Parathyroid adenoma (tissue), 2 donors: ENCODE measurements around the gene TSEN2.
A peak's percentile ranks its signal among the peaks of the same experiment; 100 is the strongest.
"Not testable (repeated sequence)": the region's sequence is repeated elsewhere in the genome, so short reads cannot be mapped to it uniquely, and the experiment has no call there.

Experiments
- H2AFZ ChIP-seq: fragments of 300-600 bp; sonication (generic); one replicate; pipeline ENCODE4 v1.7.0; 2017; ENCODE audit warnings: antibody characterized with exemption, mild to moderate bottlenecking
- H3K27ac ChIP-seq: fragments of 300-600 bp; sonication (generic); one replicate; pipeline ENCODE4 v1.7.0; 2017
- H3K27me3 ChIP-seq: fragments of 300-600 bp; sonication (generic); one replicate; pipeline ENCODE4 v1.7.0; 2017; ENCODE audit warnings: low read length; ENCODE audit not compliant: control insufficient read depth, insufficient read depth
- H3K36me3 ChIP-seq: fragments of 300-600 bp; sonication (generic); one replicate; pipeline ENCODE4 v1.7.0; 2017; ENCODE audit warnings: low read length; ENCODE audit not compliant: control insufficient read depth, insufficient read depth
- H3K4me1 ChIP-seq: fragments of 300-600 bp; sonication (generic); one replicate; pipeline ENCODE4 v1.7.0; 2017; ENCODE audit warnings: control low read depth
- H3K4me2 ChIP-seq: fragments of 300-600 bp; sonication (generic); one replicate; pipeline ENCODE4 v1.7.0; 2017; ENCODE audit warnings: low read length
- H3K4me3 ChIP-seq: fragments of 300-600 bp; sonication (generic); one replicate; pipeline ENCODE4 v1.7.0; 2017; ENCODE audit warnings: low read depth, low read length
- H3K79me2 ChIP-seq: fragments of 300-600 bp; sonication (generic); one replicate; pipeline ENCODE4 v1.7.0; 2017; ENCODE audit warnings: control low read depth
- H3K9ac ChIP-seq: fragments of 300-600 bp; sonication (generic); one replicate; pipeline ENCODE4 v1.7.0; 2017; ENCODE audit warnings: mild to moderate bottlenecking
- H3K9me3 ChIP-seq: fragments of 300-600 bp; sonication (generic); one replicate; pipeline ENCODE4 v1.7.0; 2017; ENCODE audit warnings: low read length; ENCODE audit not compliant: control insufficient read depth
- CTCF ChIP-seq: fragments of 300-600 bp; sonication (generic); IDR thresholded peaks from one replicate; pipeline ENCODE4 v1.7.0; 2017; ENCODE audit warnings: antibody characterized with exemption, mild to moderate bottlenecking
- donor health status: primary hyperparathyroidism.

The TSEN2 gene

DNA sequence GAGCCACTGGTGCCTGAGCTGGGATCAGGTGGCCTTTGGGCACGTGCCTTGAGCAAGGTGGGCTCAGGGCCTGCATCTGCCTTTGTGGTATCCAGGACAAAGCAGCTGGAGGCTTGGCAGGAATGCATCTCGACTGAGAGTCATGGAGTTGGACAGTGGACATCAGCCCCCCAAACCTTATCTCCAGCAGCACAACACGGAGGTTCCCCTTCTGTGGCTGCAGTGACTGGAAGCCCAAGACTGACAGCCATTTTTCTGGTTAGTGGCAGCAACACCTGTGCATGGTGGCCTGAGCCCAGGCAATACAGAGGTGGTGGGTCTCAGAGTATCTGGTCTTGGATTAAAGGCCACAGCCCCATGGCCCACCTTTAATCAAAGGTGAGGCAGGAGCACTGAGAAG lies 27.8 kb upstream of the TSEN2 start:
- Histone ChIP-seq H3K36me3 (no peaks in the 10 kb centered on the region), H3K79me2 (no peaks in the 10 kb centered on the region), H3K4me1 (peaks cover 4% of the 10 kb centered on the region)

DNA sequence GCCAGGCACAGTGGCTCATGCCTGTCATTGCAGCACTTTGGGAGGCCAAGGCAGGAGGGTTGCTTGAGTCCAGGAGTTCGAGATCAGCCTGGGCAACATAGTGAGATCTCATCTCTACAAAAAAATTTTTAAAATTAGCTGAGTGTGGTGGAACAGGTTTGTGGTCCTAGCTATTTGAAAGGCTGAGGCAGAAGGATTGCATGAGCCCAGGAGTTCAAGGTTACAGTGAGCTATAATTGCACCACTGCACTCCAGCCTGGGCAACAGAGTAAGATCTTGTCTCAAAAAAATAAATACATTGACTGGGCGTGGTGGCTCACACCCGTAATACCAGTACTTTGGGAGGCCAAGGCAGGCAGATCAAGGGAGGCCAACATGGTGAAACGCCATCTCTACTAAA lies 26.9 kb upstream of the TSEN2 start:
- not testable (repeated sequence) for H3K27me3 ChIP-seq, H3K4me1 ChIP-seq, H2AFZ ChIP-seq, H3K4me2 ChIP-seq, H3K36me3 ChIP-seq, H3K4me3 ChIP-seq, H3K27ac ChIP-seq, H3K9ac ChIP-seq, H3K79me2 ChIP-seq, H3K9me3 ChIP-seq

More for the DNA sequence above, 27.8 kb upstream of the TSEN2 start:
- no peak for TF ChIP-seq CTCF
- Histone ChIP-seq H3K4me3 (no peak overlapping the region), H3K9ac (no peak overlapping the region), H3K27ac (no peak overlapping the region), H2AFZ (no peak overlapping the region), H3K9me3 (no peaks in the 10 kb centered on the region), H3K27me3 (no peaks in the 10 kb centered on the region), H3K4me2 (no peak overlapping the region)

DNA sequence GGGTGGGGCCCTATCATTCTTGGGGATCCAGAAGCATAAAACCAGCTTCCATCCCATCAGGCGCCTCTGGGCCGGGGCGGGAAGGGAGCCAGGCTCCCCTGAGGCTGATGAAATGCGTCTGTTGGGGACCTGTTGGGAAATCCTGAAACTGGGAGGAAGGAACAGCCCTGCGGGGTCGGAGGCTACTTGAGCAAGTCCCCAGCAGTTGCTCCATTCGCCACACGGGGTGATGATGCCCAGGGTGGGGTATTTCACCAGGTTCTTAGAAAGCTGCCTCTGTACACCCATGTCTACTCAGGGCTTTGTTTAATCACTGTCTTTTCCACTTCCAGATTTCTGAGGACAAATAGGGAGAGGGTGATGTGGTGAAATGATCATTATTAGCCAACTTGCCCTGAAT lies 25.4 kb upstream of the TSEN2 start:
- Histone ChIP-seq H3K4me2 (no peak overlapping the region), H3K36me3 (no peaks in the 10 kb centered on the region), H3K4me3 (no peak overlapping the region), H3K4me1 (peaks cover 4% of the 10 kb centered on the region), H3K9me3 (no peaks in the 10 kb centered on the region), H3K27me3 (no peaks in the 10 kb centered on the region), H3K79me2 (no peaks in the 10 kb centered on the region), H3K9ac (no peak overlapping the region), H3K27ac (no peak overlapping the region), H2AFZ (no peak overlapping the region)
- no peak for TF ChIP-seq CTCF

GRCh38 chr3:12460127-12460526 lies 24.2 kb upstream of the TSEN2 start:
- TF ChIP-seq CTCF, result no peak
- H3K27ac ChIP-seq, result no peak overlapping the region

DNA sequence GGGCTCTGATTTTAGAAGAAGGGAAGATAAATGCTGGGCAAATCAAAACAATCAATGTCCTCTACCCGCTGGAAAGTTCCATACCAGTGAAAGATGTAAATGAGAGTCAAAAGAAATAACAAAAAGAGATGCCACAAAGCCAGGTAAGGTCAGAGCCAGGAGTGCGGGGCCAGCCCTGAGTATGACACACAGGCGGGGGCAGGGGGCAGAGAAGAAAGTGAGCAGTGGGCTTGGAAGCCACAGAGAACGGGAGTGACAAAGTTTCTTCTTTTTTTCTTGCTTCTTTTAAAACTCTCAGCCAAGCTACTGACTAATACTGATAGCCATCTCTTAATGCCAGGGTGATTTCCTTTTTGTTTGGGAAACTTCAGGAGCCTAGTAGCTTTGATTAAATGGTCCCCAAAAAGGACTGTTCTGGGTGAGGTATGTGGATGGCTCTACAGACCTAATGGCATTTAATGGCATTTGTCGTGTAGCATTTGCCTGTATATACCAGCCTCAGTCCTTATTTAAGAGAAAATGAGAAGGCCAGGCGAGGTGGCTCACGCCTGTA lies 23.1 kb upstream of the TSEN2 start:
- no peaks in the 10 kb centered on the region for H3K9me3 ChIP-seq
- H2AFZ ChIP-seq, result peak overlapping the region; percentile 38
- no peaks in the 10 kb centered on the region for H3K36me3 ChIP-seq
- H3K27me3 ChIP-seq, result no peaks in the 10 kb centered on the region
- no peak for TF ChIP-seq CTCF
- no peak overlapping the region for H3K27ac ChIP-seq
- H3K9ac ChIP-seq, result no peak overlapping the region
- no peaks in the 10 kb centered on the region for H3K79me2 ChIP-seq
- H3K4me1 ChIP-seq, result peaks cover 4% of the 10 kb centered on the region
- peak overlapping the region; percentile 52 for H3K4me2 ChIP-seq
- no peak overlapping the region for H3K4me3 ChIP-seq

More at GRCh38 chr3:12460127-12460526, 24.2 kb upstream of the TSEN2 start:
- no peaks in the 10 kb centered on the region for H3K36me3 ChIP-seq
- no peak overlapping the region for H2AFZ ChIP-seq
- no peak overlapping the region for H3K4me3 ChIP-seq
- no peak overlapping the region for H3K4me2 ChIP-seq
- H3K79me2 ChIP-seq, result no peaks in the 10 kb centered on the region
- H3K4me1 ChIP-seq, result peaks cover 4% of the 10 kb centered on the region
- H3K9ac ChIP-seq, result no peak overlapping the region
- no peaks in the 10 kb centered on the region for H3K27me3 ChIP-seq
- H3K9me3 ChIP-seq, result no peaks in the 10 kb centered on the region
